A673 (cell line): ENCODE measurements around the gene SNAPIN.

ENCODE experiments used
- EZH2 ChIP-seq: fragments of 200-600 bp; sonication (generic); IDR thresholded peaks from 2 replicates; pipeline ENCODE4 v1.6.1; 2017; ENCODE audit warnings: borderline replicate concordance, low read depth, mild to moderate bottlenecking, mixed read lengths, antibody characterized with exemption, low read length; ENCODE audit not compliant: poor library complexity, severe bottlenecking
- TF ChIP-seq, protein P1 (sequence below): fragments of 300-800, 200-600 bp; sonication (generic); conservative IDR thresholded peaks from 2 replicates; pipeline ENCODE4 v1.5.1; 2017; ENCODE audit warnings: low read depth, mild to moderate bottlenecking, antibody characterized with exemption, low read length, moderate library complexity, mixed read lengths

DNA sequence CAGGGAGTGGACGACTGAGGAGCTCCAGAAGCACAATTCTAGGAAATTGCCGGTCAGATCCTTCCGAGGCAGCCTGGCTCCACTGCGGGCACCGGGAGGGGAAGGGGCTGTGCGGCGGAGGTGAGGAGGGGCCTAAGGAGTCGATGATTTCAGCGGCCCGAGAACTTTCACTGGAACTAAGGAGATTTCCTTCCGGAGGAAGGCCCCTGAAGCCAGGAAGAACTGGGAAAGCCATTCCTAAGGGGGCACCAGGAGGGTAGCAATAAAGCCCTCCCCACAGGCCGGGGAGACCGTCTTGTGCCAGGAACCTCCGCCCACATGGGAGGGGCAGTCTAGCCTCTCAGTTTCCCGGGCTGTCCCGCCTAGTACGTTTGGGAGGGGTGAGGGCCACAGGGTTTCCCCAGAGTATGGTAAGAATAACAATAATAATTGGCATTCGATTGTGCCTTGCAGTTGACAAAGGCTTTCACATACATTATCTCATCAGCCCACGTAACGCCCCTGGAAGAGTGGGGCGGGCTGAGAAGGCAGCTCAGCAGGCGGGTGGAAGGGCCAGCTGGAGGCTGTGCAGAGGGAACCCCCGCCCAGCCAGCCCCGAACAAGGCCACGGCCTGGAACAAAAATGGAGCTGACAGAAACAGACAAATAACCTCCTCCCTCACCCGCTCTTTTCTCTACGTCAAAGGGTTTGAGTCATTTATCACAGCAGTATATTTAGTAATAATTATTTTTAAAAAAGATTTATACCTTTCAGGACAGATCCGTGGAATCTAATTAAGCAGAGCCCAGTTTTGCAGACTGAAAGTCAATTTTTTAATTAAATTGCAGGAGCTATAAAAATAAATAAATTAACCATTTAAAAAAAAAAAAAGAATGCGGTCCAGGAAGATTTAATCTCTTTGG lies 39.8 kb downstream of the SNAPIN start:
- TF ChIP-seq, protein P1, sequence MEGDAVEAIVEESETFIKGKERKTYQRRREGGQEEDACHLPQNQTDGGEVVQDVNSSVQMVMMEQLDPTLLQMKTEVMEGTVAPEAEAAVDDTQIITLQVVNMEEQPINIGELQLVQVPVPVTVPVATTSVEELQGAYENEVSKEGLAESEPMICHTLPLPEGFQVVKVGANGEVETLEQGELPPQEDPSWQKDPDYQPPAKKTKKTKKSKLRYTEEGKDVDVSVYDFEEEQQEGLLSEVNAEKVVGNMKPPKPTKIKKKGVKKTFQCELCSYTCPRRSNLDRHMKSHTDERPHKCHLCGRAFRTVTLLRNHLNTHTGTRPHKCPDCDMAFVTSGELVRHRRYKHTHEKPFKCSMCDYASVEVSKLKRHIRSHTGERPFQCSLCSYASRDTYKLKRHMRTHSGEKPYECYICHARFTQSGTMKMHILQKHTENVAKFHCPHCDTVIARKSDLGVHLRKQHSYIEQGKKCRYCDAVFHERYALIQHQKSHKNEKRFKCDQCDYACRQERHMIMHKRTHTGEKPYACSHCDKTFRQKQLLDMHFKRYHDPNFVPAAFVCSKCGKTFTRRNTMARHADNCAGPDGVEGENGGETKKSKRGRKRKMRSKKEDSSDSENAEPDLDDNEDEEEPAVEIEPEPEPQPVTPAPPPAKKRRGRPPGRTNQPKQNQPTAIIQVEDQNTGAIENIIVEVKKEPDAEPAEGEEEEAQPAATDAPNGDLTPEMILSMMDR: no peak
- TF ChIP-seq EZH2: no peak
